GM23248 (cell line): Measurements from ENCODE around the gene TEX19. TPM values are rescaled to one million over a fixed set of nuclear protein-coding genes. Genes with fewer than 3 reads are reported as not detected.

Experiments used
- DNase-seq: peaks from one replicate; pipeline ENCODE4 v3.0.0-alpha.2; 2015
- H2AFZ ChIP-seq: fragments of 200-600 bp; sonication (generic); 2 replicates; pipeline ENCODE4 v1.6.1; 2016; ENCODE audit warnings: antibody characterized with exemption
- H3F3A ChIP-seq: fragments of 200-600 bp; sonication (generic); 2 replicates; pipeline ENCODE4 v1.6.1; 2016; ENCODE audit warnings: mild to moderate bottlenecking, antibody characterized with exemption, mixed run types; ENCODE audit not compliant: insufficient read depth
- H3K27ac ChIP-seq: fragments of 200-600 bp; sonication (generic); 2 replicates; pipeline ENCODE4 v1.5.1; 2016; ENCODE audit warnings: mild to moderate bottlenecking
- H3K27me3 ChIP-seq: fragments of 200-600 bp; sonication (generic); replicated peaks from 2 replicates; pipeline ENCODE4 v1.6.1; 2016; ENCODE audit warnings: mild to moderate bottlenecking; ENCODE audit not compliant: insufficient read depth
- H3K36me3 ChIP-seq: fragments of 200-600 bp; sonication (generic); 2 replicates; pipeline ENCODE4 v1.6.1; 2016; ENCODE audit warnings: low read depth, mild to moderate bottlenecking
- H3K4me1 ChIP-seq: fragments of 200-600 bp; sonication (generic); 2 replicates; pipeline ENCODE4 v1.6.1; 2016; ENCODE audit warnings: mild to moderate bottlenecking; ENCODE audit not compliant: insufficient read depth
- H3K4me2 ChIP-seq: fragments of 200-600 bp; sonication (generic); one replicate; pipeline ENCODE4 v1.6.1; 2016; ENCODE audit warnings: mild to moderate bottlenecking; ENCODE audit not compliant: unreplicated experiment
- H3K4me3 ChIP-seq: fragments of 200-600 bp; sonication (generic); 2 replicates; pipeline ENCODE4 v1.5.1; 2016; ENCODE audit warnings: mild to moderate bottlenecking
- H3K79me2 ChIP-seq: fragments of 200-600 bp; sonication (generic); 2 replicates; pipeline ENCODE4 v1.6.1; 2016; ENCODE audit warnings: mild to moderate bottlenecking; ENCODE audit not compliant: insufficient read depth
- H3K9ac ChIP-seq: fragments of 200-600 bp; sonication (generic); 2 replicates; pipeline ENCODE4 v1.6.1; 2016; ENCODE audit warnings: mild to moderate bottlenecking
- H3K9me2 ChIP-seq: fragments of 200-600 bp; sonication (generic); 2 replicates; pipeline ENCODE4 v1.6.1; 2016; ENCODE audit warnings: mixed run types, mild to moderate bottlenecking, moderate library complexity; ENCODE audit not compliant: insufficient read depth
- H3K9me3 ChIP-seq: fragments of 200-600 bp; sonication (generic); one replicate; pipeline ENCODE4 v1.6.1; 2017; ENCODE audit warnings: low read depth
- H4K20me1 ChIP-seq: fragments of 200-600 bp; sonication (generic); 2 replicates; pipeline ENCODE4 v1.6.0; 2016; ENCODE audit not compliant: insufficient read depth
- EZH2 ChIP-seq: fragments of 200-600 bp; sonication (generic); IDR thresholded peaks from 2 replicates; pipeline ENCODE4 v1.6.1; 2018; ENCODE audit warnings: antibody characterized with exemption, mild to moderate bottlenecking; ENCODE audit not compliant: insufficient read depth, poor library complexity, severe bottlenecking
- EZH2phosphoT487 ChIP-seq: fragments of 200-600 bp; sonication (generic); IDR thresholded peaks from 2 replicates; pipeline ENCODE4 v1.6.1; 2018; ENCODE audit warnings: antibody characterized with exemption, moderate library complexity, mild to moderate bottlenecking, low read depth; ENCODE audit not compliant: insufficient read depth
- WGBS, 2 experiments: methylation state at CpG; one replicate each; pipeline ENCODE4 v1.1.6; 2015 to 2017; ENCODE audit warnings: low lambda C conversion rate in 2 of 2, low coverage in 1 of 2; ENCODE audit errors: missing lambda C conversion rate in 2 of 2; 5-methylcytosine and 5-hydroxymethylcytosine counted together
- in situ Hi-C: fragments of 300-500 bp; cut with MboI; formaldehyde crosslinking; loops from 2 replicates; pipeline ENCODE4 v1.15.0; 2020
- polyA plus RNA-seq: library from polyadenylated mRNA; unstranded; fragments of >200 nt; fragmentation: Nextera tagmentation; extraction: Ambion mirVana; gene quantifications from 2 replicates; pipeline ENCODE4 v1.2.1, GENCODE V29; 2016
- total RNA-seq: library from RNA; depleted of rRNA; stranded (reverse); fragments of >200 nt; shearing (Covaris generic); gene quantifications from 2 replicates; pipeline ENCODE4 v1.2.3, GENCODE V29; 2014

TEX19 gene
- total and polyA plus RNA-seq, 2 experiments from 2014 or later = not detected

GRCh38 chr17:82388223-82388921 is 29.3 kb downstream of the TEX19 start:
- no peak overlapping the region for H2AFZ ChIP-seq
- 74 to 82% methylated on average over 22 to 34 of the region's 34 CpGs for WGBS, 2 experiments
- DNase-seq = peak; percentile 23
- H3F3A ChIP-seq = no peaks in the 10 kb centered on the region
- H3K9me3 ChIP-seq = no peaks in the 10 kb centered on the region
- no peak overlapping the region for H3K27ac ChIP-seq
- no peaks in the 10 kb centered on the region for H3K9me2 ChIP-seq
- no peaks in the 10 kb centered on the region for H3K79me2 ChIP-seq
- peaks cover 12% of the 10 kb centered on the region for H3K27me3 ChIP-seq
- in situ Hi-C loops = no loop called here
- H3K4me1 ChIP-seq = no peaks in the 10 kb centered on the region
- no peaks in the 10 kb centered on the region for H3K36me3 ChIP-seq
- no peaks in the 10 kb centered on the region for H4K20me1 ChIP-seq
- TF ChIP-seq EZH2 (no peak), EZH2phosphoT487 (no peak)
- no peak overlapping the region for H3K9ac ChIP-seq
- H3K4me2 ChIP-seq = no peak overlapping the region
- H3K4me3 ChIP-seq = no peak overlapping the region

GRCh38 chr17:82388922-82389283 is 29.9 kb downstream of the TEX19 start:
- no peak overlapping the region for H3K9ac ChIP-seq
- H3K4me1 ChIP-seq = no peaks in the 10 kb centered on the region
- in situ Hi-C loops = no loop called here
- H3K36me3 ChIP-seq = no peaks in the 10 kb centered on the region
- no peak overlapping the region for H3K27ac ChIP-seq
- H3K79me2 ChIP-seq = no peaks in the 10 kb centered on the region
- no peaks in the 10 kb centered on the region for H3F3A ChIP-seq
- H3K9me3 ChIP-seq = no peaks in the 10 kb centered on the region
- TF ChIP-seq EZH2phosphoT487 (no peak), EZH2 (no peak)
- no peak for DNase-seq
- no peaks in the 10 kb centered on the region for H4K20me1 ChIP-seq
- H3K9me2 ChIP-seq = no peaks in the 10 kb centered on the region
- WGBS, 2 experiments = 86 to 92% methylated on average over 18 to 21 of the region's 21 CpGs
- H2AFZ ChIP-seq = no peak overlapping the region
- H3K4me2 ChIP-seq = no peak overlapping the region
- H3K27me3 ChIP-seq = peaks cover 12% of the 10 kb centered on the region
- no peak overlapping the region for H3K4me3 ChIP-seq

GRCh38 chr17:82389379-82389778 is 30.3 kb downstream of the TEX19 start:
- H3K4me2 ChIP-seq = no peak overlapping the region
- no peaks in the 10 kb centered on the region for H3F3A ChIP-seq
- H3K36me3 ChIP-seq = no peaks in the 10 kb centered on the region
- H3K9me3 ChIP-seq = no peaks in the 10 kb centered on the region
- H3K79me2 ChIP-seq = no peaks in the 10 kb centered on the region
- TF ChIP-seq EZH2phosphoT487 (no peak), EZH2 (no peak)
- no peaks in the 10 kb centered on the region for H4K20me1 ChIP-seq
- peaks cover 12% of the 10 kb centered on the region for H3K27me3 ChIP-seq
- no peaks in the 10 kb centered on the region for H3K9me2 ChIP-seq
- DNase-seq = no peak
- H3K9ac ChIP-seq = no peak overlapping the region
- WGBS, 2 experiments = 76 to 78% methylated on average over 10 of the region's 10 CpGs
- in situ Hi-C loops = no loop called here
- no peaks in the 10 kb centered on the region for H3K4me1 ChIP-seq
- no peak overlapping the region for H3K4me3 ChIP-seq
- no peak overlapping the region for H2AFZ ChIP-seq
- no peak overlapping the region for H3K27ac ChIP-seq

GRCh38 chr17:82390015-82390859 is 31.2 kb downstream of the TEX19 start:
- in situ Hi-C loops = no loop called here
- no peaks in the 10 kb centered on the region for H4K20me1 ChIP-seq
- no peaks in the 10 kb centered on the region for H3F3A ChIP-seq
- WGBS, 2 experiments = 94% methylated on average over 30 to 34 of the region's 34 CpGs
- H3K4me2 ChIP-seq = no peak overlapping the region
- no peaks in the 10 kb centered on the region for H3K79me2 ChIP-seq
- H3K36me3 ChIP-seq = no peaks in the 10 kb centered on the region
- no peak overlapping the region for H3K27ac ChIP-seq
- TF ChIP-seq EZH2 (no peak), EZH2phosphoT487 (no peak)
- H3K4me3 ChIP-seq = no peak overlapping the region
- H3K27me3 ChIP-seq = peaks cover 12% of the 10 kb centered on the region
- H2AFZ ChIP-seq = no peak overlapping the region
- H3K9me2 ChIP-seq = no peaks in the 10 kb centered on the region
- no peaks in the 10 kb centered on the region for H3K4me1 ChIP-seq
- H3K9ac ChIP-seq = no peak overlapping the region
- H3K9me3 ChIP-seq = no peaks in the 10 kb centered on the region
- DNase-seq = no peak
